SKM-1 (cell line): ENCODE results near the gene TRAPPC12.

Source experiments
- DNase-seq: peaks from one replicate; lab custom pipeline; 2025; ENCODE audit not compliant: unreplicated experiment; lab: John Stamatoyannopoulos, UW

TRAPPC12 gene

DNA sequence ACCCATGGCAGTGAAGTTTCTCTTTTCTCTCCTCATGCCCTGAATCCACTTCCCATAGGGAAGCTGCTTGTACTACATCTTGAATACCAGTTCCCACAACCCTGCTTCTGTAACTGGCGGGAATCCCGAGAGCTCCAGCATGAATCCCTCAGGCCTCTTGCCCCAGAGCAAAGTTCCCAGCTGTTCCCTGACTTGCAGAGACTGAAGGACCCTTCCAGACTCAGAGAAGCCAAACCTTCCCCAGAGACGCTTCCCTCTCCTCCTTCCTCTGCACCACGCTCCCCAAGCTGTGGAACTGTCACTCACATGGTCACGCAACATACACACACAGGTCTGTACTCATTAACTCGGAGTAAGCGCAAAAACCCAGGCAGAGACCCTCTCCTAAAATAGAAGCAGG, 26.4 kb downstream of the TRAPPC12 start:
- DNase-seq = no peak

DNA sequence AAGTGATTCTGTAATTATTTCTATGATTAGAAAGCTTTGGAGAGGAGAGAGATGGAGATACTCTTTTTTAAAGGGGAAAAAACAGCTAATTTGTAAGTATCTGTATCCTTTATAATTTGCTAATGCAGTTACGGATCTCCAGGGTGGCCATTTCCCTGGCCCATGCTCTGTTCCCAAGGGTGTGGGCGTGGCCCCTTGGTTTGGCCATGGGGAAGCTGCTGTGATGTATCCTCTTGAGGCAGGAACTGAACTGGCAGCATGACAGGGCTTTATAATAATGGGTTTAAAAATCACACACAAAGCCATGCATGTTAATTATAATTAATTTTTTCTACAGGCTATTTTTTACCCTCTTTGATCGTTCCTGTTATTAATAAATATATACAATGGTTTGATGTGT, 27.0 kb downstream of the TRAPPC12 start:
- no peak for DNase-seq

DNA sequence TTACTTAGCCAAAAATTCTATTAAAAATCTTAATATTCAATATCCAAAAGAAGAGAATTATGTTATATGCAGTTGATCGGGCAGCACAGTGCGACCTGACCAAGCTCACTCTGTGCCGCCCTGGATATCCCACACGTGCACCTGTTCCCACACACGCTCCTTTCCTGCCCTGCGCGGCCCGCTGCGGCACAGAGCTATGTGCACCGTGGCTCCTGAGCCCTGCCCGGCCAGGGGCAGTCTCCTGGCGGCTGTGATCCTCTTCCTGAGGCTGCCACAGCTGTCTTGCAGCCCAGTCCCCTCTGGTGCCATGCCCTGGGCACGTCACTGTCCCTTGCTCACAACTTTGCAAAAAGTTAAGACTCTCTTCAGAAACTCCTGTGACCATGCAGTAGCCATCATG, 29.3 kb downstream of the TRAPPC12 start:
- DNase-seq = no peak

DNA sequence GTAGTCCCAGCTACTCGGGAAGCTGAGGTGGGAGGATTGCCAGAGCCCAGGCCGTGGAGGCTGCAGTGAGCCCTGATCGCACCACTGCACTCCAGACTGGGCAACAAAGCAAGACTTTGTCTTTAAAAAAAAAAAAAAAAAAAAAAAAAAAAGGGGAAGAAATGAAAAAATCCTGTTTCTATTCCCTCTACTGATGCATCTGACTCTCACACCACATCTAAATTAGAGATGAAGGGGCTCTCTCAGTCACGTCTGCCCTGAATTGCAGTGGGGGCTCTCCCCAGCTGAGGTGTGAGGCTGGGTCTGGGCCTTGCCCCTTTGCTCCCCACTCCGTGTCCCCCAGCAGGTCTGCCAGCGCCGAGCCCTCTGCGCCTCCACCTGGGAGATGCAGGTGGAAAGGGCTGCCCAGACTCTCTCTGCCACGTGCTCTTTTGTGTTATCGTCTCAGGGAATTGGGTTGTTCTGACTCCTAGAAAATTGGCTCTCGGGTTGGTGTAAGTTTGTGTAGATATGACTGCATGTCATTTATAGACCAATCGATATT, 30.2 kb downstream of the TRAPPC12 start:
- no peak for DNase-seq

DNA sequence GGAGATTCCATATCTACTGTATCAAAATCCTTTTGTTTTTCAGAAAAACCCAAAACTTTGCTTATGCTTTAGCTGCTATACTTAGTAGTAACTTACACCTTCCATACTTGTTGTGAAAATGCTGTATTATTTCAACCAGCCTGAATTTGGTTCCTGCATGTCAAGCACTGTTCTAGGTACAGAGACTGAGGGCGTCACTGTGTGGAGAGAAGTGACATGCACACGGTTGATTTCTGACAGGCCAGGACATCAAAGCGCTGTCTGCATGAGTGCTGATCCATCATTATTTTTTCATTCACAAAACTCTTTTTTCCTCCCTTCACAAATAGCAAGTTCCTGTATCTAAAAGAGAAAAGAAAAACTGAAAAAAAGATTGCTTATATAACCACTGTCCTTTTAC, 31.6 kb downstream of the TRAPPC12 start:
- no peak for DNase-seq

DNA sequence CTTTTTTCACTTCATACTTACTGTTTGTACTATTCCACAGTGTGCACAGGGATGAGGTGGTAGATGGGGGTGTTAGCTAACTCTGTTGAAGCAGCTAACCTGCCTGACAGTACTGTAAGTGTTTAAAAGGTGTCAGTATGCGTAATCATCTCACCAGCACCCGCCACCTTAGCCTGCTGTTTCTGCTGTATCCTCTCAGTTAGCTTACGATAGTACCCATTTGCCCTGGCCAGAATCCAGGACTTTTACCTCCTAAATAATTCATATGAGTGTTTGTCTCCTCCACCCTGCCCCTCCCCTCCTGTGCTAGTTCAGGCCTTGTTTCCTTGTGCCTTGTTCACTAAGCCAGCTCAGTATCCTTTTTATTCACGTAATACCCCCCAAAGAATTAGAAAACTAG, 34.2 kb downstream of the TRAPPC12 start:
- no peak for DNase-seq

DNA sequence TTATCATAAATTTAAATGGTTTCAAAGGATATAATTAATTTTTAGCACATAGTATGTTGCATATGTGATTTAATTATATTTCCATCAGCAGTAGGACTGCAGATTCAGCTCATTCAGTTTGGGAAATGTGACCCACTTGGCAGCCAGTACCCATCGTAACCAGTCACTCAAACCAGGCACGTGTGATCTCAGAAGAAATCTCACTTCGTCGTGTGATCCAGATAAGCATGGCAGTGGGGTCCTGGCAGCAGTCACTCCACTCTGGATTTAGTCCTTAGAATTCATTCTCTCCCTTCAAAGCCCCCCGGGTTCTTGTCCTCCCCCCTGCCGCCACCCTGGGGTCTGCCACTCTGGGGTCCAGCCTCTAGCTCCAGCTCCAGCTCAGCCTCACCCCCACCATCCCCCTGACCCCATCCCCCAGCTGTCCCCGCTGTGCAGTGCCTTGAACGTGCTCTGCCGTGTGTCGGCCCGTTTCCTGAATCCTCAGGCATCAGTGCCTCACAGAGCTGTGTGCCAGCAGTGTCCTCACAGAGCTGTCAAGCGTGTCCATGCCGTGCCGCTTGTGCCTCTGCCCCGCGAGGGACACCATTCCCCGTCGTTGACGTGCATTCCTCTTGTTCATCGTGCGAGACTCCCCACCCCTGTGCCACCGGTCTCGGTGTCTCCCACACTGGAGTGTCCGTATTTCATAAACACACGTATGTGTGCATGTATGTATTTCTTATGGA, 34.8 kb downstream of the TRAPPC12 start:
- no peak for DNase-seq

DNA sequence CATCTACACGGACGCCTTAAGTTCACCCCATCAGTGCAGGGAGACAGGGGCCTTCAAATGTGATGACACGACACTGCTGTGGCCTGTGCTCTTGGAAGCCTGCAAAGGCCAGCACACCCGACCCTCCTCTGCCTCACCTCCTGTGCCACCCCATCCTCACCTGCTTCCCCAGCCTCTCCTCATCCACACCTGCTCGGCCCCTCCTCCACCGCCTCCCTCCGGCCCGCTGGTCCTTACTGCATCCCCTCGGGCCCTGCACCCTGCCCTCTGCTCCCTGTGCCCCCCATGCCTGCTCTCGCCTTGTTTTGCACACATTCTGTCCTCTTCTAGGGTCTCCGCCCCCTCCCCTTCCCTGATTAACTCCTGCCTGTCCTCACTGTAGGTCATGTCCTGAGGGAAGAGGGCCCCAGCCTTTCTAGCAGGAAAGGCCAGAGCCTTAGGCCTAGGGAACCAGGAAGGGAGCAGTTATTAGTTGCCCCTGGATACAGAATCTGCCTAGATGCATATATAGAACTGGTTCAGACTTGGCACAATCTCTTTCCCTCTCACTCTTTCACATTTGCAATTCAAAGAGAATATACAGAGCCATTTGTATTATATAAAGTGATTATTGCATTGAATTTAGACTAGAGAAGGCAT, 39.4 kb downstream of the TRAPPC12 start:
- DNase-seq = no peak

DNA sequence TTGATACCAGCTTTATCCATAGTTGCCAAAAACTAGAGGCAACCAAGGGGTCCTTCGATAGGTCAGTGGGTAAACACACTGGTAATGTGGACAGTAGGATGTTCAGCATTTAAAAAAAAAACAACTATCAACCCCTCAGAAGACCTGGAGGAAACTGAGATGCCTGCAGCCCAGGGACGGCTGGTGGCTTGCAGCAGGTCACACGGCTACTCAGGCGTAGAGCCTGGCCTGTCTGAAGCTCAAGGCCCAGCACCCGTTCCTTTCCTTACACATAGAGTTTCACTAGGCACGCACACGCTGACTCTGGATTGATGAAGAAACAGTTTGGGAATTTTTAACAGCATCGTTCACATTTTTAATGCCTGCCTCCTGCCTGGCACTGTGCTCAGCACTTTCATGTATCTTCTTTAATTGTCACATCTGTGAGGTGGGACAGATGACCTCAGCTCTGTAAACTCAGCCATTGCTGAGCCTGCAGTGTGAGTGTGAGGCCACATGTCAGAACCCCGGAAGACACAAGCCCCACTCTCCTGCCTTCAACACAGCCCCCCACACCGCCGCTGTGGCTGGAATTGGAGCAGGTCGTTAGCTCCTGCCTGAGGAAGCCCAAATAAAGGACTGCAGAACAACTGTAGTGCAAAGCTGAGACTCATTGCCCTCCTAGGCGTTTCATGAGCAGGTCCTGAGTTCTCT, 40.7 kb downstream of the TRAPPC12 start:
- no peak for DNase-seq

DNA sequence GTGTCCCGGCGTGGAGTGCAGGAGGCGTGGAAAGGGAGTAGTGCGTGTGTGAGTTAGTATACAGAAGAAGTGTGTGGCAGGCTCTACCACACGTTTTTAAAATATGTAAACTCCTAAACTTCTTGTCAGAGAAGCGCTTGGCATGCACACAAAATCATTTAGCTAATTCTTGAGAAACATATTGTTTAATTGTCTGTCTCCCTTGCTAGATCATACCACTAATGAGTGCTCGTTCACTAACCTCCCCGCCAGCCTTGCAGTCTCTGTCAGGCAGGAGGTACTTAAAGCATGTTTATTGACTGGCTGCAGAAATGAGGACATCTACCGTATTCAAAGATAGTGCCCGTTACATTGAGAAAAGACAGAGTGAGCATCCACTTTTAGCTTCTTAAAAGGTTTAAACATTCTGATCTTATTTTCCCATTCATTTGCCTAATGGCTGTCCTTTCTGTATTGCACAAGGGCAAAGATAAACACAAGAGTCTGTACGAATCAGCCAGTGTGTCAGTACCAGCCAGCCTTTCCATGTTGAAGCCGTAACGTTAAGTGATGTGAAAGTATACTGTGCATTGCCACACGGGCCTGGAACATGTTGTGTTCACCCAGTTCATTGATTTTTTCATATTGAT, 41.4 kb downstream of the TRAPPC12 start:
- no peak for DNase-seq

DNA sequence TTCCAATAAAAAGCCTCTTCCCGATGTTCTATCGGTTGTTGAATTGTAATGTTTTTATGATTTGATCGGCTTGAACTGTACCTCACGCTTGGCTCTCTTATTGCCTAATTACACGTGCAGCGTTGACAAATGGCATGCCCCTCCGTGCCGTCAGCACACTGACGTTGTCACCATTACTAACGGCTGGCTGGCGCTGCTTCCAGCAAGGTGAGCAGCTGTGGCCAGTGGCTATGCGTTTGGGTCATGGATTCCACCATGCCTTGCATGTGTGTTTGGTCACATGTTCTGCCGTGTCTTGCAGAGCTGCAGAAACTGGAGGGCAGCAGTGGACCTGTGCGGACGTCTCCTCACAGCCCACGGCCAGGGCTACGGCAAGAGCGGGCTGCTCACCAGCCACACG, 42.1 kb downstream of the TRAPPC12 start:
- no peak for DNase-seq

DNA sequence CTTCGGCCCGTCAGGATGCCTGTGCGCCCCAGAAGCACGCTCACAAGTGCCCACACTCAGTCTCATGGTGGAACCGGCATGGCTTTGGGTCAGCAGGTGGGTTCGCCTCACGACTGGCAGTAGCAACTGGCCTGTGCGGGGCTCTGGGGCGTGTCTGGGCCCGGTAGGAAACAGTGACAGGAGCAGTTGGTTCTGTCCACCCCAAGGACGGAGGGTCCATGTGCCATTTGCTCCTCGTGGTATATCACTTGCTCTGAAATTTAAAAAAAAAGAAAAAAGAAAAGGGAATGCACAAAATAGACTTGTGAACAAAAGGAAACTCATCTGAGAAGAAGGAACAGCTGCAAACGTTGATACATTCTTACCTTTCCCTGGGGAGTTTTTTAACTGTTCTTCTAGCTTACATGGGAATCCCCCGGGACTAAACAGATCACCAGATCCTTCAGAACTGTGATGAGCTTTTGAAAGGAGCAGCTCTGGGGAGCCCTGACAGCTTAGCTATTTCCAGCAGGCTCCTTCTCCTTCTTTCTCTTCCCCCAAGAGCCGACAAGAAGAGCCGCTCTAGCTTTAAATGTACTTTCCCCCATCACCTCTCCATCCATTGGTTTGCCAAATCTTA, 42.8 kb downstream of the TRAPPC12 start:
- DNase-seq = no peak

DNA sequence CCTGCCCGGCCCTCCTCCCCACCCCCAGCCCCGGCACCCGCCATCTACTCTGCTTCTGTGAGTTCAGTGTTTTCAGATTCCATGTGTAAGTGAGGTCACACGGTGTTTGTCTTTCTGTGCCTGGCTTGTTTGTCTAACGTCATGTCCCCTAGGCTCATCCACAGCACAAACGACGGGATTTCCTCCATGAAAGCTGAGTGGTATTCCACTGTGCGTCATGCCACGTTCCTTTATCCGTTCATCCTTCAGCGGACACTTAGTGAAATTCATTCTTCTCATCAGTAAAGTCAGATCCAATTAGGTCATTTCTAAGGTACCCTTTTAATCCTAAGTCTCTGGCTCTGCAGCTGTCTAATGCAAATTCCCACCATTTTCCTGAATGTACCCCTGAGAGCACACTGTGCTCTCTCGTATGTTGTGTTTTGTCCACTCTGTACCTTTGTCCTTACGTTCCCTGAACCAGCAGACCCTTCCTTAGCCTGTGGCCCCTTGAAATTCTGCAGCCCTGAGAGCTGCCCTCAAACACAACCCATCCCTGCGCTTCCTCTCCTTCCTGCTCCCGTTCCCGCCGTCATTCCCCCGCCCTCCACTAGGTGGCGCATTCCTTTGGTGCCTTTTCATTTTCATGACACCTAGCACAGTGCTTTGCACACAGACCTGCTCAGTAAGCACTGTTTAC, 44.1 kb downstream of the TRAPPC12 start:
- DNase-seq = peak; percentile 4

DNA sequence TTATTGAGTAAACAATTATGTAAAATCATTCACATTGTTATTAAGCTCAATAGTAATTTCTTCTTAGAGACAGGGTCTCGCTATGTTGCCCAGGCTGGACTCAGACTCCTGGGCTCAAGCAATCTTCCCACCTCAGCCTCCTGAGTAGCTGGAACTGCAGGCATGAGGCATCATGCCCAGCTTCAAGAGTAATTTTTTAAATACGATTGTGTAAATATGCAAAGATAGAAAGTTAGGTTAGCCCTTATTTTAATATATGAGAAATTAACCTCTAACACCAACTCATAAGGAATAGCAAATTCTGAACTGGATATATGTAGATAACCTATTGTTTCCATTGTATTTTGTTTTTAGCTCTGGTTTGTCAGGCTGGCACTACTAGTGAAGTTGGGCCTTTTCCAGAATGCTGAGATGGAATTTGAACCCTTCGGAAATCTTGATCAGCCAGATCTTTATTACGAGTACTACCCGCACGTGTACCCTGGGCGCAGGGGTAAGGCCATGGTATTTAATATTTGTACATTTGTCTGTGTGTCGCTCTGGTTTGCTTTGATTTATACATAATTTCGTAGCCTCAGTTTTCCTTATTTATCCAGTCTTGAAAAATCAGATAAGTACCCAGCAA, 44.8 kb downstream of the TRAPPC12 start:
- no peak for DNase-seq

DNA sequence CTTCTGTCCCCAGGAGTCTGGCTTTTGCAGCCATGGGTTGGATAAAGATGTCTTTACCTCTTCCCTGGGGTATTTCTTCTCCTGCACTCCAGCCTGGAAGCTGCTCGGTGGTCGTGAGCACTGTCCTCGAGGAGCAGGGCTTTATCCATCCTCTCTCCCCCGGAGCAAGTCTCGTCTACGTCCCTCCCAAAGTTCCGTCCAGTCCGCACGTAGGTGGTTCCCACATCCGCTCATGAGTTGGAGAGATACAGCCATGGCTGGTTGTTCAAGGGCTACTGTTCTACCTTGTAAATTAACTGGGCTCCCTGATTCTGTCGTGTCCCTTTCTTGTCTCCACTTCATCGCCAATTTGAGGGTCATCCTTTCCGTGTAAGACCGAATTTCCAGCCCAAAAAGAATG, 47.1 kb downstream of the TRAPPC12 start:
- no peak for DNase-seq

DNA sequence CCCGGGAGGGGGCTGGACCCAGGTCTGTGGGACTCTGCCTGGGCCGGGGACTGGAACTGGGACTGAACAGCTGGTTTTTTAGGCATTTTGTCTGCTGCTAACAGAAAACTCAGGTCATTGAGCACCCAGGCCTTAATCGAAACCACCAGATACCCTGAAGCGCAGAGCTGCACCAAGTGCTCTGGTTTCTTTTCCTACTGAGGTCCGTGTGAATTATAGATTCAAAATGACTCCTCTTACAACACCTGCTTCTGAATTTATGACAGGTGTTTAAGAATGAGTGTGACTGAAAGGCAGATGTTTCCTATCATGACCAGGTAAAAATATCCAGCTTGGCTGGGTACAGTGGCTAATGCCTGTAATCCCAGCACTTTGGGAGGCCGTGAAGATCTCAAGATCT, 47.8 kb downstream of the TRAPPC12 start:
- no peak for DNase-seq

DNA sequence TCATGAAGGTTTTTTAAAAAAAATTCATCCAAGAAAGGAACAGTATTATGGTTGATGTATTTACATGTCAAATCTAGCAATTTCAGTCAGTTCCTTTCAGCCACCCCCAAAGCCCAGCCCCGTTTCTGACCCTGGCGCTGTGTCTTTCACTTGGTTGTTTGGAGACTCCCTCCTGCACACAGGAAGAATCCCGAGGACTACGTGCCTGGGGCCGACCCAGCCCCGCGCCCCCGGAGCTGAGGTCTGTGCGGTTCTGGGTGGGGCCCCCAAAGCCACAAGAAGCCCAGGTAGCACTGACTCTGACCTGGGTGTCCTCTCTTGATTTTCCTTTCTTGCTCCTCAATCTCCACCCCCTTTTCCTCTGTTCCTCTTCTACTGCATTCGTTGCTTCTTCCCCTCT, 49.1 kb downstream of the TRAPPC12 start:
- DNase-seq = no peak

DNA sequence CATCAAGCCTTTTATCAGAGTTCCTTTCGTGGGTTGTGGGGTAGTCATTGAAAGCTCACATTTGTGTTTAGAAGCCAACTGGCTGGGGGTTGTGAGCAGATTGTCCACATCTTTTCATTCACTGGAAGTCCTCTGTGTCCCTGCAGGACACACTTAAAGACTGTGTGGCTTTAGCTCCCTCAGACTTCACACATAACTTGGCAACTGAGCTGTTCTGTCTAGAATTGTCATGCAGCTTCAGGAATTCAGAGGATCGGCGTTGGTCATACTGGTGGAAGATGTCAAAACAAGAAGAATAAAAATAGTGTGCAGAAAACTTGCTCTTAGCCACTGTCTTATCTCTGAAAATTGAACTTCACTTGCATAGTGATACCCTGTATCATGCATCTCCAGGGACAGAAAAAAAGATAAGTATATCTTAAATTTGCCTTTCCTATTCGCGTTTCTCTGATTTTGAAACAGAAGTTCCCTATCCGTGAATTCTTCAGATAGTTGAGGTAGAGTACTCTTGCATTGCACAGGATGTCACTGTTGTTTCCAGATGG, 49.6 kb downstream of the TRAPPC12 start:
- DNase-seq = no peak

DNA sequence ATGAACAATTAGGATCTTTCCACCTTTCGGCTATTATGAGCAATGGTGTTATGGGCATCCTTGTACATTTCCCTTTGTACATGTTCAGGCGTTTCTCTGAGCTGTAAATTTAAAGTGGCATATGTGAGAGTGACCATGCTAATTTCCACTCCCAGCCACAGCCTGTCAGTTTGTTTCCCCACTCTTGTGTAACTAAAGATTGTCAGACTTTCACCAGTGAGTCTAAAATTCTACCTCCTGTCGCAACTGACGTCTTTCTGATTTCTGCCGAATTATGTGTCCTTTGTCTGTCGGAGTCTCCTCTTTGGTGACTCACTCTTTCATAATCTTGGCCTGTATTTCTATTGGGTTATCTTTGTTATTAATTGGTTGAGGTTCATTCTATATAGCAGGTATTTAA, 50.7 kb downstream of the TRAPPC12 start:
- no peak for DNase-seq
